ENCODE measurements around the gene ELFN2.

ELFN2 gene

GRCh38 chr22:37419969-37420685, 7.2 kb downstream of the ELFN2 start:
- peak overlapping the region; percentile 50 for H3K4me3 ChIP-seq (ENCODE audit: low read depth, low read length)
- TF ChIP-seq, protein P1, sequence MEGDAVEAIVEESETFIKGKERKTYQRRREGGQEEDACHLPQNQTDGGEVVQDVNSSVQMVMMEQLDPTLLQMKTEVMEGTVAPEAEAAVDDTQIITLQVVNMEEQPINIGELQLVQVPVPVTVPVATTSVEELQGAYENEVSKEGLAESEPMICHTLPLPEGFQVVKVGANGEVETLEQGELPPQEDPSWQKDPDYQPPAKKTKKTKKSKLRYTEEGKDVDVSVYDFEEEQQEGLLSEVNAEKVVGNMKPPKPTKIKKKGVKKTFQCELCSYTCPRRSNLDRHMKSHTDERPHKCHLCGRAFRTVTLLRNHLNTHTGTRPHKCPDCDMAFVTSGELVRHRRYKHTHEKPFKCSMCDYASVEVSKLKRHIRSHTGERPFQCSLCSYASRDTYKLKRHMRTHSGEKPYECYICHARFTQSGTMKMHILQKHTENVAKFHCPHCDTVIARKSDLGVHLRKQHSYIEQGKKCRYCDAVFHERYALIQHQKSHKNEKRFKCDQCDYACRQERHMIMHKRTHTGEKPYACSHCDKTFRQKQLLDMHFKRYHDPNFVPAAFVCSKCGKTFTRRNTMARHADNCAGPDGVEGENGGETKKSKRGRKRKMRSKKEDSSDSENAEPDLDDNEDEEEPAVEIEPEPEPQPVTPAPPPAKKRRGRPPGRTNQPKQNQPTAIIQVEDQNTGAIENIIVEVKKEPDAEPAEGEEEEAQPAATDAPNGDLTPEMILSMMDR (IDR thresholded peaks at IDR 0.05; ENCODE audit: low read depth, low read length): no peak

DNA sequence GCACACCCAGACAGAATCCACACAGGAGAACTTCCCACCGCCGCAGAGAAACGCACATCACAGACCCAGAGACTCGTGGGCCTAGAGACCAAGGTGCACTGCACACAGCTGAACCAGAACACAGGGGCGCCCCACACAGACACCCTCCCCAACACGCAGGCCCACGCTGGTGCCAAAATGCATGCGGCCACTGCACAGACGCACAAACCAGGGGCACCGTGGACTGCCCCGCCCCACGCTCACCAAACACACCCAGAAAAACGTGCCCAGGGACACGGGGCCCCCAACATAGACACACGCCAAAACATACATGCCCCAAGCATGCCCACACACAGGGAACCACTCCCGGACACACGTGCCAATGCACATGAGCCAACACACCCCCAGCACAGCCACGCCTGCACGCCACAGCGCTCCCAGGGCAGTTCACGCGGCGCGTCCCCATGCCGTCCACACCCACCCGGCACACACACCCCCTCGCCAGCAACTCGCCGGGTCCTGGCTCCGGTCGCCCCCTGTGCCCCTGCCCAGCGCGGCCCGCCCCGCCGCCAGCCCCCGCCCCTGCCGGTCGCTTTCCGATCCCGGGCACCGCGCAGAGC, 7.8 kb downstream of the ELFN2 start:
- H3K4me3 ChIP-seq (ENCODE audit: low read depth, low read length): peak overlapping the region; percentile 50; the same call in 1 of the 2 replicates
- TF ChIP-seq, protein P1 (IDR thresholded peaks at IDR 0.05; ENCODE audit: low read depth, low read length): no peak

- H3K4me3 ChIP-seq (ENCODE audit: low read depth, low read length): no peak overlapping the region
- TF ChIP-seq, protein P1 (IDR thresholded peaks at IDR 0.05; ENCODE audit: low read depth, low read length): no peak
These were observed 8.5 kb downstream of the ELFN2 start for GRCh38 chr22:37418627-37419369.

DNA sequence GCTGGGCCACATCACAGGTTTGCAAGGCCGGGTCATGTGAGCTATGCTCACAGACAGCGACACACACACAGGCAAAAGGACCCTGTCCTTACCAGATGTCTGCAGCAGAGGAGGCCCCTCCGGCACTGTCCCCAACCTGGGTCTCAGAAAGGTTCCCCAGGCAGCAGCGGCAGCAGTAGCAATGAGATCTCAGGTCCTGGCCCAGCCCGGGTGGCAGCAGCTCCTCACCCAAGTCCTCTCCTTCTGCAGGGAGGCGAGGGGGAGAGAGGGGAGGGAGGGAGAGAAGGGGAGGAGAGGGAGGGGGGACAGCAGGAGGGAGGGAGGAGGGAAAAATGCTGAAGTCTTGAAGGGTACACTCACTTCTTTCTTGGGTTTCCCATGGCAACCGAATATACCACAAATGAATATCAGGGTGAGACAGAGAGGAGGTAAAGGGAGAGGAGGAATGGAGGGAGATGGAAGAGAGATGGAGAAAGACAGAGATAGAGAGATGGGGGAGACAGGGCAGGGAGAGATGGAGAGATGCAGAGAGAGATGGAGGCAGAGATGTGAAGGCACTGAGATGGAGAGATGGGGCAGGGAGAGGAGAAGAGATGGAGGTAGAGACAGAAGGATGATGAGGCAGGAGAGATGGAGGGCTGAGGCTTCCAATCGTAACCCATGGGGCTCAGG, 9.5 kb downstream of the ELFN2 start:
- no peak overlapping the region for H3K4me3 ChIP-seq (ENCODE audit: low read depth, low read length)
- TF ChIP-seq, protein P1 (IDR thresholded peaks at IDR 0.05; ENCODE audit: low read depth, low read length): no peak

DNA sequence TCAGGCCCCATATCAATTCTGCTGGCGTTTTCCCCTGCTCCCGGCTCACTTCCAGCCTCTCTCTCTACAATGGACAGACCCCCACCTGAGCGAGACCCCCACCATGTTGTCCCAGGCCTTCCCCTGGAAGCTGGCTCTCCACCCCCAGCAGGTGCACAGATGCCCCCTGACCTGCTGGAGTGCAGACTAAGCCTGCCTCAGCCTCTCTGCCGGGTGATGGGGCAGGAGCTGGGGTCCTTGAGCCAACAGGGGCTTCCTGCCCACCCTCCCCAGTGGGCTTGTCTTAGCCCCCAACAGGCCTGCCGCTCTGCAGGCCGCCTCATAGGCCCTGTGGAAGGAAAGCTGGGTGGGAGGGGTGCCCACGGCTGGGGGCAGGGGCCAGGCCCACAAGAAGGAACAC, 10.0 kb downstream of the ELFN2 start:
- TF ChIP-seq, protein P1 (IDR thresholded peaks at IDR 0.05; ENCODE audit: low read depth, low read length): no peak
- H3K4me3 ChIP-seq (ENCODE audit: low read depth, low read length): no peak overlapping the region

DNA sequence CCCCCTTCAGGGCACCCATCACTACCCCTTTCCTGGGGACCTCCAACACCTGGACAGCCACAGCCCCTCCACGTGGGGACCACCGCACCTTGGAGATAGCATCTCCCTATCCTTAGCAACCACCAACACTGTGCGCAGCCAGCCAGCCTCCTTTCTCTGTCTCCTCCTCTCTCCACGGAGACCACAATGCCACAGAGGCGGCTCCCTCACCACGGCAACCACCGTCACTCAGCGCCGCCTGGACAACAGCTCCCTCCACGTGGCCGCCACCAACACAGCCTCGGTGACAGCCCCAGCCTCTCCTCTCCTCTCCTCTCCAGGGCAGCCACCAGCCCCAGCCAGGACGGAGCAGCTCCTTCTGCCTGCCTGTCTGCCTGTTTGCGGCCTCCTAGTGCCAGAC, 10.5 kb downstream of the ELFN2 start:
- TF ChIP-seq, protein P1 (IDR thresholded peaks at IDR 0.05; ENCODE audit: low read depth, low read length): no peak
- no peak overlapping the region for H3K4me3 ChIP-seq (ENCODE audit: low read depth, low read length)
